HepG2 (cell line): ENCODE data around the gene LRP5. TPM values are rescaled to one million over a fixed set of nuclear protein-coding genes. Genes with fewer than 3 reads are reported as not detected.

Source experiments
- BCL3 ChIP-seq: sonication (generic); formaldehyde crosslinking; IDR thresholded peaks from 2 replicates; pipeline ENCODE4 v1.5.1; 2020; ENCODE audit warnings: mild to moderate bottlenecking, missing genetic modification reagents, moderate library complexity
- CC2D1A ChIP-seq: sonication (generic); formaldehyde crosslinking; IDR thresholded peaks from 2 replicates; pipeline ENCODE4 v1.8.1; 2023; ENCODE audit warnings: mild to moderate bottlenecking, missing genetic modification reagents
- CENPBD1 ChIP-seq: sonication (generic); formaldehyde crosslinking; IDR thresholded peaks from 2 replicates; pipeline ENCODE4 v1.8.0; 2022; ENCODE audit warnings: missing genetic modification reagents, low read depth, mild to moderate bottlenecking, borderline replicate concordance
- NCOR1 ChIP-seq: fragments of 200-600 bp; sonication (generic); IDR thresholded peaks from 2 replicates; pipeline ENCODE4 v1.7.0; 2017; ENCODE audit warnings: antibody characterized with exemption, low read length, borderline replicate concordance
- NFE2L1 ChIP-seq: sonication (generic); formaldehyde crosslinking; IDR thresholded peaks from 2 replicates; pipeline ENCODE4 v1.4.0; 2020; ENCODE audit warnings: missing genetic modification reagents, mild to moderate bottlenecking, borderline replicate concordance
- NFE2L2 ChIP-seq: fragments of 150-350 bp; IDR thresholded peaks from 2 replicates; pipeline ENCODE4 v1.6.1; 2014; ENCODE audit warnings: low read length
- NONO ChIP-seq, 2 experiments: fragments of 450-650 bp in 1 of 2; sonication (generic) in 1 of 2; formaldehyde crosslinking in 1 of 2; IDR thresholded peaks in 1 of 2; conservative IDR thresholded peaks in 1 of 2; 2 replicates each; pipeline versions ENCODE4 v1.6.1 to v1.8.0; 2017 to 2022; ENCODE audit warnings: mild to moderate bottlenecking in 1 of 2, missing genetic modification reagents in 1 of 2, moderate library complexity in 1 of 2
- NR1H2 ChIP-seq: sonication (generic); formaldehyde crosslinking; IDR thresholded peaks from 2 replicates; pipeline ENCODE4 v1.8.1; 2022; ENCODE audit warnings: low read depth, missing genetic modification reagents, borderline replicate concordance
- PAWR ChIP-seq: sonication (generic); formaldehyde crosslinking; IDR thresholded peaks from 2 replicates; pipeline ENCODE4 v1.4.0; 2020; ENCODE audit warnings: missing genetic modification reagents, mild to moderate bottlenecking, borderline replicate concordance
- PTBP1 ChIP-seq: fragments of 200-400 bp; formaldehyde crosslinking; IDR thresholded peaks from 2 replicates; pipeline ENCODE4 v1.6.1; 2018; ENCODE audit warnings: low read length, low read depth; ENCODE audit not compliant: poor library complexity, severe bottlenecking
- RNF219 ChIP-seq: sonication (generic); formaldehyde crosslinking; IDR thresholded peaks from 2 replicates; pipeline ENCODE4 v1.5.0; 2020; ENCODE audit warnings: mild to moderate bottlenecking, missing genetic modification reagents
- TBP ChIP-seq: sonication (generic); formaldehyde crosslinking; IDR thresholded peaks from 2 replicates; pipeline ENCODE4 v1.5.0; 2020; ENCODE audit warnings: missing genetic modification reagents
- TFE3 ChIP-seq: IDR thresholded peaks from 2 replicates; pipeline ENCODE4 v1.6.1; 2016
- ZBTB10 ChIP-seq: sonication (generic); formaldehyde crosslinking; IDR thresholded peaks from 2 replicates; pipeline ENCODE4 v1.4.0; 2020; ENCODE audit warnings: missing genetic modification reagents, borderline replicate concordance
- ZBTB8A ChIP-seq: sonication (generic); formaldehyde crosslinking; IDR thresholded peaks from 2 replicates; pipeline ENCODE4 v1.4.0; 2020; ENCODE audit warnings: mild to moderate bottlenecking, low read depth, missing genetic modification reagents, borderline replicate concordance
- ZFP82 ChIP-seq: sonication (generic); formaldehyde crosslinking; IDR thresholded peaks from 2 replicates; pipeline ENCODE4 v1.5.1; 2020; ENCODE audit warnings: mild to moderate bottlenecking, missing genetic modification reagents, borderline replicate concordance
- ZNF232 ChIP-seq: sonication (generic); formaldehyde crosslinking; IDR thresholded peaks from 2 replicates; pipeline ENCODE4 v1.4.0; 2020; ENCODE audit warnings: missing genetic modification reagents, borderline replicate concordance
- ZNF326 ChIP-seq: sonication (generic); formaldehyde crosslinking; IDR thresholded peaks from 2 replicates; pipeline ENCODE4 v1.4.0; 2020; ENCODE audit warnings: missing genetic modification reagents, borderline replicate concordance
- ZNF33A ChIP-seq: sonication (generic); formaldehyde crosslinking; IDR thresholded peaks from 2 replicates; pipeline ENCODE4 v1.5.1; 2020; ENCODE audit warnings: missing genetic modification reagents, mild to moderate bottlenecking, moderate library complexity, borderline replicate concordance
- ZNF446 ChIP-seq: sonication (generic); formaldehyde crosslinking; IDR thresholded peaks from 2 replicates; pipeline ENCODE4 v1.5.0; 2020; ENCODE audit warnings: mild to moderate bottlenecking, missing genetic modification reagents
- ZNF891 ChIP-seq: sonication (generic); formaldehyde crosslinking; IDR thresholded peaks from 2 replicates; pipeline ENCODE4 v1.5.0; 2020; ENCODE audit warnings: mild to moderate bottlenecking, missing genetic modification reagents
- polyA plus RNA-seq, 8 experiments: library from polyadenylated mRNA; depleted of rRNA in 3 of 8; stranded (reverse) in 7 of 8; unstranded in 1 of 8; fragments of >200 nt; fragmentation: Illumina TruSeq in 4 of 8; extraction: Trizol in 4 of 8; gene quantifications; 2 replicates each; pipeline versions ENCODE4 v1.2.1 to v1.2.3, GENCODE V29; 2011 to 2016; ENCODE audit warnings: low read depth in 4 of 8, missing spikeins in 1 of 8, mixed read lengths in 1 of 8; ENCODE audit not compliant: insufficient read depth in 1 of 8
- total RNA-seq, 5 experiments: library from RNA; depleted of rRNA; stranded (reverse); fragments of >200 nt; fragmentation: Illumina TruSeq; extraction: Trizol; gene quantifications; 2 replicates each; pipeline ENCODE4 v1.2.3, GENCODE V29; 2016; ENCODE audit warnings: low read depth in 1 of 5

The LRP5 gene
- total and polyA plus RNA-seq, 2 of the 13 experiments (the other 11 are each of a cell fraction or from before 2014, with no cell fraction given) = 40.4 to 64.0 TPM

GRCh38 chr11:68313574-68314202 is 1.3 kb downstream of the LRP5 start (continued):
- TF ChIP-seq NR1H2 (CRISPR knock-in tag) = no peak
- no peak for TF ChIP-seq TBP (CRISPR knock-in tag)
- TF ChIP-seq ZNF446 (CRISPR knock-in tag) = no peak
- TF ChIP-seq PTBP1 = no peak
- TF ChIP-seq PAWR (CRISPR knock-in tag) = no peak
- no peak for TF ChIP-seq NCOR1
- TF ChIP-seq ZNF33A (CRISPR knock-in tag) = no peak
- TF ChIP-seq ZNF326 (CRISPR knock-in tag) = no peak
- no peak for TF ChIP-seq TFE3 (CRISPR knock-in tag)
- TF ChIP-seq RNF219 (CRISPR knock-in tag) = no peak
- no peak for TF ChIP-seq NONO (IDR thresholded peaks at IDR 0.05)
- TF ChIP-seq NONO (CRISPR knock-in tag; conservative IDR thresholded peaks at IDR 0.05) = no peak
- no peak for TF ChIP-seq ZBTB8A (CRISPR knock-in tag)
- no peak for TF ChIP-seq CENPBD1
- no peak for TF ChIP-seq NFE2L1 (CRISPR knock-in tag)
- peak; percentile 4; the same call in 1 of the 2 replicates for TF ChIP-seq ZFP82 (CRISPR knock-in tag)
- no peak for TF ChIP-seq ZNF232 (CRISPR knock-in tag)
- TF ChIP-seq ZBTB10 (CRISPR knock-in tag) = peak; percentile 69; the same call in 1 of the 2 replicates
- no peak for TF ChIP-seq NFE2L2
- TF ChIP-seq CC2D1A (CRISPR knock-in tag) = no peak
- 0 out of 2 replicates have a peak, but pooled peaks have one; percentile 60 for TF ChIP-seq ZNF891 (CRISPR knock-in tag)
- no peak for TF ChIP-seq BCL3 (CRISPR knock-in tag)
